GM04504 (cell line): ENCODE measurements around the gene ITGA11.
A peak's percentile ranks its signal among the peaks of the same experiment; 100 is the strongest.

Experiments
- DNase-seq: peaks from one replicate; pipeline ENCODE4 v3.0.0-alpha.2; 2012; ENCODE audit warnings: low read depth

Gene ITGA11

GRCh38 chr15:68445351-68445750 lies 13.4 kb upstream of the ITGA11 start:
- DNase-seq = no peak

GRCh38 chr15:68444336-68444735 lies 12.4 kb upstream of the ITGA11 start:
- no peak for DNase-seq

GRCh38 chr15:68442903-68443302 lies 10.9 kb upstream of the ITGA11 start:
- DNase-seq = no peak

GRCh38 chr15:68442041-68442440 lies 10.1 kb upstream of the ITGA11 start:
- no peak for DNase-seq

GRCh38 chr15:68441045-68441743 lies 9.2 kb upstream of the ITGA11 start:
- no peak for DNase-seq

GRCh38 chr15:68440136-68440535 lies 8.2 kb upstream of the ITGA11 start:
- DNase-seq = no peak

GRCh38 chr15:68439506-68439905 lies 7.5 kb upstream of the ITGA11 start:
- DNase-seq = no peak

GRCh38 chr15:68436680-68437079 lies 4.7 kb upstream of the ITGA11 start:
- DNase-seq = no peak

- no peak for DNase-seq
Observed at GRCh38 chr15:68435966-68436365, 4.0 kb upstream of the ITGA11 start.

- DNase-seq = no peak
Observed at GRCh38 chr15:68434021-68434420, 2.1 kb upstream of the ITGA11 start.

- DNase-seq = no peak
Observed at GRCh38 chr15:68433551-68433950, 1.6 kb upstream of the ITGA11 start.

- DNase-seq = no peak
Observed at GRCh38 chr15:68432441-68433064, 590 bp upstream of the ITGA11 start.

GRCh38 chr15:68431037-68431791 lies 749 bp downstream of the ITGA11 start:
- no peak for DNase-seq

- DNase-seq = no peak
Observed at GRCh38 chr15:68430471-68431036, 1.4 kb downstream of the ITGA11 start.

- DNase-seq = peak; percentile 60
Observed at GRCh38 chr15:68429691-68430470, 2.1 kb downstream of the ITGA11 start.

GRCh38 chr15:68428431-68428940 lies 3.5 kb downstream of the ITGA11 start:
- DNase-seq = no peak

GRCh38 chr15:68427963-68428362 lies 4.0 kb downstream of the ITGA11 start:
- no peak for DNase-seq

GRCh38 chr15:68427366-68427765 lies 4.6 kb downstream of the ITGA11 start:
- no peak for DNase-seq

GRCh38 chr15:68426116-68426515 lies 5.8 kb downstream of the ITGA11 start:
- DNase-seq = no peak

GRCh38 chr15:68425428-68426060 lies 6.4 kb downstream of the ITGA11 start:
- peak; percentile 75 for DNase-seq

GRCh38 chr15:68424754-68425390 lies 7.1 kb downstream of the ITGA11 start:
- DNase-seq = no peak
